ENCODE results near the gene WASF1.

The WASF1 gene

DNA sequence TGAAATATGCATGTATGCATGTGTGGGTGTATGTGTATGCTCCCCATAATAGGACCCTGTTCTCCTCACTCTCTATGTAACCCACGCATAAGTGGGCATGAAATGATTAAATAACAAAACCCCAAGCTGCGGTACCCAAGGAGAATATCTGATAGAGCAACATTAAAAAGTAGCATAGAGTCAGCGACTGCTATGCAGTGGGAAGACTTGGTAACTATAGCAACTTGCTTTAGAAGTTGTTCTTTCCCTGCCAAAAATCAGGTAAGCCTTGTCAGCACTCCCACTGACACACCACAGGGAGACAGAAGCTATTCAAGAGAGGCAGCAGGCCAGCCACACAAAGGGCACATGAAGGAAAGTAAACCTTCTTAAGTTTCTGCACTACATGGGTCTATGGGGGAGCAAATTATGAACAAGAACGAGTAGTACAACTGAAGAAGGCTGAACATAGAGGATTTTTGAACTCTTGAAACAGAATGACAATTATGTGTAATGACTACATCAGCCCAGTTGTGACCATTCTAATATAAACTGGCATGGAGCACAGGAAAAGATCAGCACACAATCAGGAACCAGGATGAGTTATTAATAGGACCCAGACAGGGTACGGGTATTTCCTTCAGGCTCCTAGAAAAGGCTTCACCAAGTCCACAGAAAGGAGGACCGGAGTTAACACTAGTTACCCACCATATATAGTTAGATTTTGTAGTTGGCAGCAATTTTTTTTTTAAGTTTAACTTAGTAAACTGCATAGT, 111.5 kb downstream of the WASF1 start:
- DNase-seq (ENCODE audit: extremely low read depth, low read depth) = no peak
- TF ChIP-seq, protein P1, sequence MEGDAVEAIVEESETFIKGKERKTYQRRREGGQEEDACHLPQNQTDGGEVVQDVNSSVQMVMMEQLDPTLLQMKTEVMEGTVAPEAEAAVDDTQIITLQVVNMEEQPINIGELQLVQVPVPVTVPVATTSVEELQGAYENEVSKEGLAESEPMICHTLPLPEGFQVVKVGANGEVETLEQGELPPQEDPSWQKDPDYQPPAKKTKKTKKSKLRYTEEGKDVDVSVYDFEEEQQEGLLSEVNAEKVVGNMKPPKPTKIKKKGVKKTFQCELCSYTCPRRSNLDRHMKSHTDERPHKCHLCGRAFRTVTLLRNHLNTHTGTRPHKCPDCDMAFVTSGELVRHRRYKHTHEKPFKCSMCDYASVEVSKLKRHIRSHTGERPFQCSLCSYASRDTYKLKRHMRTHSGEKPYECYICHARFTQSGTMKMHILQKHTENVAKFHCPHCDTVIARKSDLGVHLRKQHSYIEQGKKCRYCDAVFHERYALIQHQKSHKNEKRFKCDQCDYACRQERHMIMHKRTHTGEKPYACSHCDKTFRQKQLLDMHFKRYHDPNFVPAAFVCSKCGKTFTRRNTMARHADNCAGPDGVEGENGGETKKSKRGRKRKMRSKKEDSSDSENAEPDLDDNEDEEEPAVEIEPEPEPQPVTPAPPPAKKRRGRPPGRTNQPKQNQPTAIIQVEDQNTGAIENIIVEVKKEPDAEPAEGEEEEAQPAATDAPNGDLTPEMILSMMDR (IDR thresholded peaks at IDR 0.05; ENCODE audit: low read depth, low read length) = no peak

DNA sequence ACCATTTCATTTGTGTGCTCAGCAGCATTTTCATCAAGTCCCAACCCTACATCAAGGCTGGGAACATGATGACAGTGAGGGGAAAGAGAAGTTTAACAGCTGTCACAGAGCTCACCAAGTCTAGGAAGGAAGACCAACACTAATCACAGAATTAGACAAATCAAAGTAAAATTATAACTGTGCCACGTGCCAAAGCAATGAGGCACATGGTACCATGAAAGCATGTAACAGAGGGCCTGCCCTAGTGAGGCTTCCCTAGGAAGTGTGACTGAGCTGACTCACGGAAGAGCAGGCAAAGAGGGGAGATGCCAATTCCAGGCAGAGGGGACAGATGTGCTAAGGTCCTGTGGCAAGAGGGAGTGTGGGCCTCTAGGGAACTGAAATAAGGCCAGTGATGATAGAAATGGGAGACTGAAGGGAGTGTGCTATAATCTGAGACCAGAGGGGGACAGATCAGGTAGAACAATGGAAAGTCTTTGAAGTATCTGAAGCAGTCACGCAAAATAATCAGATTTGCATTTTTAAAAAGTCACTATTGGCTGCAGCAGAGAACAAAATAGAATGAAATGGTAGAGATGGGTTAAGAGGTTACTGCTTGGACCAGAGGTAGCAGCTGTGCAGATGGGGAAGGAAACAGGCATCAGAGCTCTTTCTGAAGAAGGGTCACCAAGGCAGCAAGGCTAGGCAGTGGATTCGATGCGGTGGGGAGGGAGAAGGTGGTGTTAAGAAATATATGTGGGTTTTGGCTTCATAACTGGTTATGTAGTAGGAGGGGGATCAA, 114.5 kb downstream of the WASF1 start:
- no peak for DNase-seq (ENCODE audit: extremely low read depth, low read depth)
- TF ChIP-seq, protein P1 (IDR thresholded peaks at IDR 0.05; ENCODE audit: low read depth, low read length) = no peak

DNA sequence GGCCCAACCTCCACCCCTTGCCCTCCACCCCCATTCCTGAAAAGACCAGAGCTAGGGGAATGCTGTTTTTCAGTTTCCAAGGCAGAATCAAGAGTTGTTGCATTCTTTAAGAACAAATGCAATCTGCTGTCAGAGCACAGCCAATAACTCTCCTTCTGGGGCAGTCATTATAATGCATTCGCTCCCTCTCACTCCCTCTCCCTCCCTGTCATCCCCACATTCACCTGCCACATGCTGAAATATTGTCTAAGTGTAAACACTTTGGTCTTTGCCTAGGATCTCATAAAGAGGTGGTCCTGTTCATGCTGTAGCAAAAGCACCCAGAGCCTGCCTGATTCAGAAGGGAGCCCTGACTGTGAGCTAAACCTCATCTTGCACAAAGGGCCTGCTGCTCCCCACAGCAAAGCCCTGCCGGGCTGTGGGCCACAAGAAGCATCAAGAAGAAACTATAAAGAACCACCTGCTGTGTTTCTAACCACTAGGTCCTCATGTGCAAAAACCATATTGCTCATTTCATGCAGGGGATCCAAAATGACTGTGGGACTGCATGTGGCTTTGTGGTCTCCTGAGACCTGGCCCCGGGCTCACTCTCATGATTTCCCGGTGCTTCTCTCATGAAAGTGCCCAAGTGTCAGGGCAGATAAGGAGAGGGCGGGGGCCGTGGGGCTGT, 115.7 kb downstream of the WASF1 start:
- TF ChIP-seq, protein P1 (IDR thresholded peaks at IDR 0.05; ENCODE audit: low read depth, low read length) = no peak
- DNase-seq (ENCODE audit: extremely low read depth, low read depth) = no peak

DNA sequence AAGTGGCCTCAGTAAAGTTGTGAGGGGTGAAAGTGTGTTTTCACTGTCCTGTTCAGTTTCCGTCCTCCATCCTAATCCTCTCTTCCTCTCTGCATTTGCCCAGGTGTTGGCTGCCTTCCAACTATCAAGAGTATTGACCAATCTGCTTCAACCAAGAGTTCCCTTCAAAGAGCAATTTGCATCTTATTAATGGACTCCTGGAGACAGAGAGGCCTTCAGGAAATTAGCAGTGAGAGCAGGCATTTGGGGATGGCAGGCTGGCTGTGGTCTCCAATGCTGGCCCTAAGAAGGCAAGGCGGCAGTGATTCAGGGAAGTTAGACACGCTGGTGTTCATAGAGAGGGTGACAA, 124.1 kb downstream of the WASF1 start:
- DNase-seq (ENCODE audit: extremely low read depth, low read depth) = no peak
- TF ChIP-seq, protein P1 (IDR thresholded peaks at IDR 0.05; ENCODE audit: low read depth, low read length) = no peak

DNA sequence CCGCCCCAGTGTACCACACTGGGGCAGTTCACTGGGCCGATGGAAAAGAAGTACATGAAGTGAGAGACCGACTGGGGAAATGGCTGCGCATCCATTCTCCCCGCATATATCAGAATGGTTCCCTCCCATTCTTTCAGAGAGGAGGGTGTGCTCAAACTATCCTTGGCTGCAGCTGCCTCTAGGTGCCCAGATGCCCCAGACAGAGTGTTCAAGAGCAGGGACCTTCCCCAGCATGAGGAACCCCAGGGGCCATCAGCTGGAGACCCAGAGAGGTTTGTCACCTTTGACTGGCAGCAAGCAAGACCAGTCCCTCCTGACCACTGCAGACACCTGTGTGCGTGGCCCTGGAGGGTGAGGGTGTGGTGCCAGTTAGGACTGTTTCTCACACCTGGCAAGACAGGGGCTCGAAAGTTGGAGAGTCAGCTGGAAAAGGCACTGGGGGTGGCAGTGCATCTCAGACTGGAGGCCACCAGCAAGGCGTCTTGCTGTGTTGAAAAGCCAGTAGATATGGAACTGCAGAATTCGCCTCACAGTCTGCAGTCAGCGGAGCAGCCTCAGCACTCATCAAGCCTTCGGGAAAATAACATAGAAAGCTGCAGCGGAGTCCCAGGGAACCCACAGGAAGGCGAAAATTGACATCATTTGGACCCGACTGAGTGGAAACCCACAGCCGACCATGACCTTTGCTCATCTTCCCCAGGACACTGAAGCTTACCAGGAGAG, 124.6 kb downstream of the WASF1 start:
- TF ChIP-seq, protein P1 (IDR thresholded peaks at IDR 0.05; ENCODE audit: low read depth, low read length) = no peak

DNA sequence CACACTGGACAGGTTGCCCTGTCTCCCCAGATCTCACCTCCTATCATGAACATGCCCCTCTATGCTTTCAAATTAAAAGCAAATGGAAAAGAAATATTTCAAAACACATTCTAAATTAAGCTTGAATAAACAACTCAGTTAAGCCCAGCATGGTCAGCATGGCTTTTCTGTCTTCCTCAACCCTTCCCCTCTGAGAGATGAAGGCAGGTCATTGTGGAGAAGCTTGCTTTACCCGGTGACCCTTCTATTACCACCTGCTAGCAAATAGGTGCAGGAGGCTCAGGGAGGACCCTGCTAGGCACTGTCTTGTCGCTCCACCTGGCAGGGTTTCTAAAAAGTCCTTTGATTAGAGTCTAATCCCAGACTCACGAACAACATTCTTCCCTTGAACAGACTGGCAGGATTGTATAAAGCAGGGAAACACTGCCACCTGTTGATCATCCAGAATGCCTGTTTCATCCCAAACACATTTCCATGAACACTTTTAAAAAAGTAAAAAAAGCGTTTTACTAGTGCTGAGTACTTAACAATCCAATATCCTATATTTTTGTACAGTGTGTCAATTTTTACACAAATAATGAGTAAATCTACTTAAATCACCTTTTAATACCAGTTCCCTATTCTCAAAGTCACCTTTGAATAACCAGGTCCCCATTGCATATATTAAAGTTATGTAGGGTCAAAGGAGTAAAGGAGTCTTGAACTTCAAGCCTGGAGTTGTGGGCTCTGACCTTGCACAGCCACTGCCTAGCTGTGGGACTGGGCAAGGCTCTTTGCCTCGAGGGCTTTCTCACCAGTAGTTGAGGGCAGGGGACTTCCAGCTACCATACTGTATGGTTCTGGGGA, 125.9 kb downstream of the WASF1 start:
- TF ChIP-seq, protein P1 (IDR thresholded peaks at IDR 0.05; ENCODE audit: low read depth, low read length) = peak; percentile 80
- peak; percentile 34 for DNase-seq (ENCODE audit: extremely low read depth, low read depth)

More for the DNA sequence above, 124.6 kb downstream of the WASF1 start:
- DNase-seq (ENCODE audit: extremely low read depth, low read depth) = no peak
